Fibroblast of skin of abdomen (primary cell): ENCODE data around the gene CUTC. TPM values are rescaled to one million over a fixed set of nuclear protein-coding genes. Genes with fewer than 3 reads are reported as not detected.
A peak's percentile ranks its signal among the peaks of the same experiment; 100 is the strongest.
"Not testable (repeated sequence)": the region's sequence is repeated elsewhere in the genome, so short reads cannot be mapped to it uniquely, and the experiment has no call there.

ENCODE experiments used
- DNase-seq: peaks from one replicate; pipeline ENCODE4 v3.0.0-alpha.2; 2013
- polyA plus RNA-seq, 2 experiments: library from polyadenylated mRNA; unstranded; fragments of 120-200 nt; gene quantifications; one replicate each; pipeline ENCODE4 v1.2.1, GENCODE V29; 2013; ENCODE audit not compliant: insufficient read length in 2 of 2

CUTC gene
- 18.2 TPM for polyA plus RNA-seq (2013, experiment 1 of 2; ENCODE audit: insufficient read length)
- polyA plus RNA-seq (2013, experiment 2 of 2; ENCODE audit: insufficient read length), result 16.5 TPM

DNA sequence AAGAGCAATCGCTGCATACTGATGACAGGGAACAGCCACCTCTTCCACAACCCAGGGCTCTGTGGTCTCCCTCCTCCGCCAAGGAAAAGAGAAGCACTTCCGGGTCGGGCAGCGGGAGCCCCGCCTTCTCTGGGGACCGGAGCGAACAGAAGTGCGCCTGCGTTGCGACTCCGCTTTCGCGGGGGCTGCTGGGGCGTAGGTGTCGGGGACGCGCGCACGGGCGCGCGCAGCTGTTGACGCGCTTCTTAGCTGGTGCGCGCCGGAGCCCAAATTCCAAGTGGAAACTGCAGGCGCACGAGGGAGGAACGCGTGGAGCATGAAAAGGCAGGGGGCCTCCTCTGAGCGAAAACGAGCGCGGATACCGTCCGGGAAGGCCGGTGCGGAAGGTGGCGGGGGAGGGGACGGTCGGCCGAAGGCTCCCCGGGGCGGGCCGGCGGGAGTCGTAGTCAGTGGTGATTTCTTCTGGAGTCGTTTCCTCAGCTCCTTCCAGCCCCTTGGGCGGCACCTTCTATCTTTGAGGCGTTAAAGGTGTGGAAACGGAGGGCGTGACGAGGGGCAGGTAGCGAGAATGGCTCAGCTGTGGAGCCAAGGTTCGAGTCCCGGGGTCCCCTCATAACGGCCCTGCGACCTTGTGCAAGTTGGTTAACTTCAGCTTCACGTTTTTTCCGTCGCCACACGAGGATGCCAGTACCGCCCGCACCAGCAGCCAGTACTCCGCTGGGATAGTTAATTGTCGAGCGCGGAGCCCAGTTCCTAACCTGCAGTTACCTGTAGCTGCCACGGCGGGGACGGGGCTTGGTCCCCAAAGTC, at the start of gene CUTC, which contains the start of gene COX15:
CUTC (plus strand) TSS at position 202 of the 810 bp plus-strand sequence; CDS start at position 317, 115 bp downstream.
COX15 (minus strand) TSS at position 95 of the 810 bp plus-strand sequence; CDS start at position 17, 78 bp downstream.
- peak; percentile 95 for DNase-seq

- DNase-seq, result no peak
Measured at GRCh38 chr10:99682752-99683151, 49.3 kb upstream of the CUTC start.

GRCh38 chr10:99685597-99685967, 46.5 kb upstream of the CUTC start:
- DNase-seq, result no peak

DNA sequence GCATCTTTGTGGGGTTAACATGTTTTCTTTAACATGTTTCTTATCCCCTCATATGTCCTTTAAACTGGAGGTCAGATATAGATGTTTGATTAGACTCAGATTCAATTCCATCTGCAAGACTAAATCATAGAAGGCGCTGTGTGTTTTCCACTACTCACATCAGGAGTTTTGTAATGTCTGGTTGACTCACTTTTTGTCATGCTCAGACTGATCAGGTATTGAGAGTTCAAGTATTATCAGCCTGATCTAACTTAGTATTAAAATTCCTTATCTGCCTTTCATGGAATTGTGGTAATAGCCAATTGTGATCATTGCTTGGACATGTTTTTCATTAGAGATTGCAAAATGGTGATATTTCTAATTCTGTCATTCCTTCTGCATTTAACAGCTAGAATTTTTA, 42.6 kb upstream of the CUTC start:
- DNase-seq, result peak; percentile 16

GRCh38 chr10:99693933-99694583, 38.0 kb upstream of the CUTC start:
- DNase-seq, result peak; percentile 87

DNA sequence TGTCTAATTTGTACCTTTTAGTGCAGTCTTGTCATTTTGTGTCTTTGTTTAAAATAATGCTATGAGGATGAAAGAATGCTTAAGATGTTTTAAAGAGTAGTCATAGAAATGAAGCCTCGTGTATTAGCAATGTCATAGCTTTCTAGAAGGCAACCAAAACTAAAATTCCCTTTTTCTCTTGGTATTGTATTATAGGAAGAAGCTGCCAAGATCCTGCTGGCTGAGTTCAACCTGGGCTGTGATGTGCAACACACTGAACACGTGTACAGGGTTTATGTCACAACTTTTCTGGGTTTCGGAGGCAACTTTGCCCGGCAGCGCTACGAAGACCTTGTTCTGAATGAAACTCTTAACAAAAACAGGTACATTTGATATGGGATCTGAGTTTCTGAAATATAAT, 36.3 kb upstream of the CUTC start:
- DNase-seq, result peak; percentile 36

DNA sequence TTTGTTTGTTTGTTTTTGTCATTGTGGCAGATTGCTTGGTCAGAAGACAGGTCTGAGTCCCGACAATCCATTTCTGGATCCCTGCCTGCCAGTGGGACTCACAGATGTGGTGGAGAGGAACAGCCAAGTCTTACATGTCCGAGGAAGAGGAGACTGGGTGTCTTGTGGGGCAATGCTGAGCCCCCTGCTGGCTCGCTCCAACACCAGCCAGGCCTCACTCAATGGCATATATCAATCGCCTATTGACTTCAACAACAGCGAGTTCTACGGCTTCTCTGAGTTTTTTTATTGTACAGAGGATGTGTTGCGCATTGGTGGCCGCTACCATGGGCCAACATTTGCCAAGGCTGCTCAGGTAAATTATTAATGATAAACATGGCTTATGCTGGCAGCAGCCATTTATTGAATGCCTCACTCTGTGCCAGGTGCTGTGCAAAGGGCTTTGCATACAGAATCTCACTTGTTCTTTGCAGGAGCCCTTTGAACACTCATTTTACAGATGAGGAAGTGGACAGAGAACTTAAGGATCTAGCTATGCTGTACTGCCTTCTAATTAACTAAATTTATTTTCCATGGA, 33.4 kb upstream of the CUTC start:
- no peak for DNase-seq

GRCh38 chr10:99700649-99701048, 31.4 kb upstream of the CUTC start:
- DNase-seq, result no peak

DNA sequence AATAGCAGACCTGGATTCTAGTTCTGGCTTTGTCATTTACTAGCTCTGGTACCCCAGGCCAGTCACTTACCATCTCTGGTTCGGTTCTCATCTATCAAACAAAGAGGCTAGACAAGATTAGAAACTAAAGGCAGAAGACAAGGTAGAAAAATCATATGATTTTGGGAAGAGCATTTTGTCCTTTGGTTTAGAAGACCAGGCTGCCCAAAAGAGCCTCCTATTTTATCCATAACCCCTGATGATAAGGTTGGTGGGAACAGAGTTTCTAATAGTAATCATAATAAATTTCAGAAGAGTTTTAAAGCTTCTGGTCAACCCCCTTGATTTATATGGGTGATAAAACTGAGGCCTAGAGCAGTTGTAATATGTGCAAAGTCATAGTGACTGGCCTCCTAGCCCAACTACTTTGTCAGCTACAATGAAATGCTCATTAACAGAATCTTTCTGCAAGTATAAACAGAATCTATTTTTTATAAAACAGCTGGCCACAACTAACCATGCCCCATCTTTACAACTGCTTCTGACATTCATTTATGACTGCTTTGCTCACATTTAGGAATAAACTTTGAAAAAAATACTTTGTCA, 23.5 kb upstream of the CUTC start:
- DNase-seq, result no peak

GRCh38 chr10:99709480-99710229, 22.4 kb upstream of the CUTC start:
- DNase-seq, result peak; percentile 47

DNA sequence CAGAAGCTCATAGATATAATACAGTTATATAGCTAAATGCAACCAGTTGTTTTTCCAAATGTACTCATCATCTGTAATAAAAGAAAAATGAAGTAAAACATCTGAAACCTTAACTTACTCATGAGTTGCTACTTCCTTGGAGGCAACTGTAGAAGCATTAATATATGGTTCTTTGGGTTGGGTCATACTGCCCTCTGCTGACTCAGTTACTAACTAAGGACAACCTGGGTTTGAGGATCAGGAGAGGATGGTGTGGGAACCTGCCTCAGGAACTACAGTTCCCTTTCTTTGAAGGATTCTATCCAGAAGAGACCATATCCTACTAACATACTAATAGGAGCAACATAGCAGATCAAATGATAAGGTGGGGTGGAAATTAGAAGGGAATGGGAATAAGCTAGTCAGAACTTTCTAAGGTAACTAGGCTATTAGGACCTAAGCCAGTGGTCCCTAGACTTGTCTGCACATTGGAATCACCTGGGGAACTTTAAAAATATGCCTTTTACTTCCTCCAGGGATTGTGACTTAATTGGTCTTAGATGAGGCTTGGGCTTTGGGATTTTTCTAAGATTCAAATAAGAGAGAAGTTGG, 20.8 kb upstream of the CUTC start:
- peak; percentile 71 for DNase-seq

DNA sequence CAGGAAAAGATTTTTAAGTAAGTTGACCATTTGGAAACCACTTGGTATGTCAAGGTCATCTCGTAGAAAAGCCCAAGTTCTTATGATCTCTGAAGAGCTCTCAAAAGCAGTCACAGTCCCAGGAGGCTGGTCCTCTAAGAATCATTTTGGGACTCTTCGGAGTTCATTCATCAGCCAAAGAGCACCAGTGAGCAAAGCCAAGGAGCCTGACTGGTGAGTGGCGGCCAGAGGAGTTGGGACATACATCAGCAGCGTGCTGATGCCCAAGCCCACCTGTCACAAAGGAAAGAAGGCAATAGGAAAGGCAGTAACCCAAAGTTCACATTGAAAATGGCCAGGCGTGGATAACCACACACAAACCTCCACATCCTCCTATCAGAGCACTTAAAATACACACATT, 17.6 kb upstream of the CUTC start:
- no peak for DNase-seq

DNA sequence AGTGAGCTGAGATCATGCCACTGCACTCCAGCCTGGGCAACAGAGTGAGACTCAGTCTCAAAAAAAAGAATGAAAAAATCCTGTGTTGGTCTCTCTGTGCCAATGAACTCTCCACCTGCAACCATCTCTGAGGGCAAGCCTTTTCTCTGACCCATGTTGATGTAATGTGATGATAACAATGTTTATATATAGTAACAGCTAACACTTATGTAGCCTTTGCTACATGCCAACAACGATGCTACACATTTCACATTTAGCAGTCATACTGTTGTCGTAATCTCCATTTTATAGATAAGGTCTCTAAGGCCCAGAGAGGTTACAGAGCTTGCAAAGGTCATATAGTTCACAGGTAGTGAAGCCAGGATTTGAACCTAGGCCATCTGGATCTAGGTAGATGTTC, 11.6 kb upstream of the CUTC start:
- DNase-seq, result no peak

GRCh38 chr10:99730026-99730425, 2.0 kb upstream of the CUTC start:
- peak; percentile 12 for DNase-seq

GRCh38 chr10:99731306-99732032, 565 bp upstream of the CUTC start:
- DNase-seq, result no peak

- no peak for DNase-seq
Measured at GRCh38 chr10:99733366-99733765, 1.3 kb downstream of the CUTC start.

- not testable (repeated sequence) for DNase-seq
Measured at GRCh38 chr10:99734111-99734510, 2.1 kb downstream of the CUTC start.

DNA sequence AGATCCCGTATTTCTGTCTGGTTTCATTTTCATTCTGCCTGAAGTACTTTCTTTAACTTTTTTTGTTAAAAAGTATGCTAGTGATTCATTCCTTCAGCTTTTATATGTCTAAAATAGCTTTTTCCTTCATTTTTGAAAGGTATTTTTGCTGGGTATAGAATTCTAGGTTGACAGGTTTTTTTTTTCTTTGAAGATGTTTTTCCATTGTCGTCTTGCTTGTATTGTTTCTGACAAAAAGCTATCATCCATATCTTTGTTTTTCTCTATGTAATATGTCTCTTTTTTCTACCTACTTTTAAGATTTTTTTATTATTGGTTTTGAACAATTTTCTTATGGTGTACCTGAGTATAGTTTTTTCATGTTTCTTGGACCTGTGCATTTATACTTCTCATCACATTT, 8.2 kb downstream of the CUTC start:
- DNase-seq, result no peak

- no peak for DNase-seq
Measured at GRCh38 chr10:99740933-99741559, 9.0 kb downstream of the CUTC start.

GRCh38 chr10:99742254-99742653, 10.2 kb downstream of the CUTC start:
- DNase-seq, result peak; percentile 14

DNA sequence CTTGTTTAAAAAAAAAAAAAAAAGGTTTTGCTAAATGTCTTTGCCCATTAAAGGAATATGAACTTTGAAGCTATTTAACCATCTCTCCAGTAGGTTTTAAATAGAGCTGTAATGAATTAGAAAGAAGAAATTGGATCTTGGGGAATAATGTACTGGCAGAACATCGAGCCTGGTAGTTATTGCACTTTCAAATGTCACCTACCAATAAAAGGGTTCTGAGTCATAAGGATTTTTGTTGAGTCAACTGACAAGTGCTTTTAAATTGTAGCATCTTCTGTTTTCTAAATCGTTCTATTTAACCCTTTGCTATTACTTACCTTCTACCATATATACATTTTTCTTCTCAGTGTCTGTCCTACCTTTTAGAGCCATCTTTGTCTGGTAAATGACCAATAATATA, 10.7 kb downstream of the CUTC start:
- no peak for DNase-seq
